ENCODE data around the gene FMO1.
"Not testable (repeated sequence)": the region's sequence is repeated elsewhere in the genome, so short reads cannot be mapped to it uniquely, and the experiment has no call there.

FMO1 gene

GRCh38 chr1:171290621-171291020, 42.3 kb downstream of the FMO1 start:
- TF ChIP-seq MYC (IDR thresholded peaks at IDR 0.05; ENCODE audit: low read depth, low read length): no peak
- no peak overlapping the region for H3K4me3 ChIP-seq (ENCODE audit: low read depth, low read length)
- no peak for DNase-seq (ENCODE audit: low read depth)

GRCh38 chr1:171292799-171293198, 44.5 kb downstream of the FMO1 start:
- DNase-seq (ENCODE audit: low read depth): no peak
- TF ChIP-seq POLR2A (IDR thresholded peaks at IDR 0.05; ENCODE audit: extremely low read depth, insufficient read length): no peak
- TF ChIP-seq, protein P1, sequence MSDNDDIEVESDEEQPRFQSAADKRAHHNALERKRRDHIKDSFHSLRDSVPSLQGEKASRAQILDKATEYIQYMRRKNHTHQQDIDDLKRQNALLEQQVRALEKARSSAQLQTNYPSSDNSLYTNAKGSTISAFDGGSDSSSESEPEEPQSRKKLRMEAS (IDR thresholded peaks at IDR 0.05; ENCODE audit: low read depth, low read length): no peak
- no peak for TF ChIP-seq CTCF (IDR thresholded peaks at IDR 0.05; ENCODE audit: low read depth, low read length)
- no peak for TF ChIP-seq MYC (IDR thresholded peaks at IDR 0.05; ENCODE audit: low read depth, low read length)
- no peak overlapping the region for H3K4me3 ChIP-seq (ENCODE audit: low read depth, low read length)

- not testable (repeated sequence) for H3K4me3 ChIP-seq (ENCODE audit: low read depth, low read length); DNase-seq (ENCODE audit: low read depth)
Observed at GRCh38 chr1:171295383-171295782, 47.1 kb downstream of the FMO1 start.

- TF ChIP-seq MYC (IDR thresholded peaks at IDR 0.05; ENCODE audit: low read depth, low read length) (no peak), POLR2A (IDR thresholded peaks at IDR 0.05; ENCODE audit: extremely low read depth, insufficient read length) (no peak), CTCF (IDR thresholded peaks at IDR 0.05; ENCODE audit: low read depth, low read length) (no peak)
- TF ChIP-seq, protein P1 (IDR thresholded peaks at IDR 0.05; ENCODE audit: low read depth, low read length): no peak
- DNase-seq (ENCODE audit: low read depth): no peak
- no peak overlapping the region for H3K4me3 ChIP-seq (ENCODE audit: low read depth, low read length)
Observed at GRCh38 chr1:171295821-171296220, 47.5 kb downstream of the FMO1 start.

DNA sequence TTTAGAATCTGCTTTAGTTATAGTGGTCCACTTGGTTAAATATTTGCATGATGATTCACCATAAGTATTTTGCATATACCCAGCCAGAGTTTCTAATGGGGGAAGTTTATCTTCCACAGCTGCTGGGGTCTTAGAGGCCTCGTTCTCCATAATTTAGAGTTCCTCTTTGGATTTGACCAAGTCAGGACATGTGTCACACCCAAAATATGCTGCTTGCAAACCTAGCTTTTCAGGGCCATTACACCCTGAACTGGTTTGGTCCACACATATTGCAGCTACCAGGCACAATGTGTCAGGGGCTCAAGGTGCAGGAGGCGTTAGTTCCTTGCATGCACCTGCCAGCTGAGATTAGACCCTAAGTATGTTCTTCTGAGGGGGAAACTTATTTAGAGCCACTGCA, 48.6 kb downstream of the FMO1 start:
- no peak for DNase-seq (ENCODE audit: low read depth)
- H3K4me3 ChIP-seq (ENCODE audit: low read depth, low read length): no peak overlapping the region
- TF ChIP-seq, protein P1 (IDR thresholded peaks at IDR 0.05; ENCODE audit: low read depth, low read length): no peak
- no peak for TF ChIP-seq POLR2A (IDR thresholded peaks at IDR 0.05; ENCODE audit: extremely low read depth, insufficient read length)
- no peak for TF ChIP-seq CTCF (IDR thresholded peaks at IDR 0.05; ENCODE audit: low read depth, low read length)
- no peak for TF ChIP-seq MYC (IDR thresholded peaks at IDR 0.05; ENCODE audit: low read depth, low read length)

DNA sequence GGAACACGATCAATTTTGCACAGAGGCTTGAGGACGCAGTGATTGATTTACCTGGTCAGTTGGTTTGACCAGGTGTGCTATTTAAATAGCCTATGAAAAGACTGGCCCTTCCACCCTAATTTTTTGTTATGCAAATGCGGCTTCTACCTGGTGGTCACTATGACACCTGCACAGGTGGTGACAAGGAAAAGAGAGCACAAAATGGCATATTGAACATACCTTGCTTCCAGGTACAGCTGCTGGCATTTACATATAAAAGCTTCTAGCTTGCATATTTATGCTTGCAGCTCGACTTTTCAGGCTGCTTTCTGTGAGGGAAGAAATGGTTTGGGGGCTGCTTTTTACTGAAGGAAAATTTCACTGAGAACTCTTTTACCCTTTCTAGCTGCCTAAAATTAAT, 50.4 kb downstream of the FMO1 start:
- no peak for DNase-seq (ENCODE audit: low read depth)
- no peak overlapping the region for H3K4me3 ChIP-seq (ENCODE audit: low read depth, low read length)
- TF ChIP-seq, protein P1 (IDR thresholded peaks at IDR 0.05; ENCODE audit: low read depth, low read length): no peak
- TF ChIP-seq MYC (IDR thresholded peaks at IDR 0.05; ENCODE audit: low read depth, low read length): no peak
- TF ChIP-seq CTCF (IDR thresholded peaks at IDR 0.05; ENCODE audit: low read depth, low read length): no peak
- TF ChIP-seq POLR2A (IDR thresholded peaks at IDR 0.05; ENCODE audit: extremely low read depth, insufficient read length): no peak

GRCh38 chr1:171299342-171299741, 51.0 kb downstream of the FMO1 start:
- TF ChIP-seq, protein P1 (IDR thresholded peaks at IDR 0.05; ENCODE audit: low read depth, low read length): no peak
- TF ChIP-seq POLR2A (IDR thresholded peaks at IDR 0.05; ENCODE audit: extremely low read depth, insufficient read length) (no peak), MYC (IDR thresholded peaks at IDR 0.05; ENCODE audit: low read depth, low read length) (no peak), CTCF (IDR thresholded peaks at IDR 0.05; ENCODE audit: low read depth, low read length) (no peak)

More at GRCh38 chr1:171299342-171299741, 51.0 kb downstream of the FMO1 start:
- no peak for DNase-seq (ENCODE audit: low read depth)
- no peak overlapping the region for H3K4me3 ChIP-seq (ENCODE audit: low read depth, low read length)

Measured in NB4 (cell line).